NOMO-1 treated with DMSO at 0.1 percent for 48 hours (cell line): Measurements from ENCODE around the gene KARS1.
"Not testable (repeated sequence)": the region's sequence is repeated elsewhere in the genome, so short reads cannot be mapped to it uniquely, and the experiment has no call there.

Experiments
- DNase-seq: peaks from one replicate; lab custom pipeline; 2025; ENCODE audit not compliant: unreplicated experiment; lab: John Stamatoyannopoulos, UW

Gene KARS1

DNA sequence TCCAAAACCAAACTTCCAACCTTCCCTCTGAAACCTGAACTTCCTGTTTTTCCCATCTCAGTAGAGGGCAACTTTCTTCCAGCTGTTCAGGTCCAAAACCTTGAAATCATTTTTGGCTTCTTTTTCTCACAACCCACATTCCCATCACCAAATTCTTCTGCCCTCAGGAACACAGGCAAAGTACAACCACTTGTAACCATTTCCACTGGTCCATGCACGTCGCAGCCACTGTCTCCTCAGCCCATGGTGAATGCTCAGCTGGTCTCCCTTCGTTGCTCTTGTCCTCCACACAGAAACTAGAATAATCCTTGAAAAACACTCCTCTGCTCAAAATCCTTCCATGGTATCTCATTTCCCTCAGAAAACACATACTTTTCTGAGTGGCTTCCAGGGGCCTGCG is 20.7 kb downstream of the KARS1 start:
- DNase-seq: no peak

DNA sequence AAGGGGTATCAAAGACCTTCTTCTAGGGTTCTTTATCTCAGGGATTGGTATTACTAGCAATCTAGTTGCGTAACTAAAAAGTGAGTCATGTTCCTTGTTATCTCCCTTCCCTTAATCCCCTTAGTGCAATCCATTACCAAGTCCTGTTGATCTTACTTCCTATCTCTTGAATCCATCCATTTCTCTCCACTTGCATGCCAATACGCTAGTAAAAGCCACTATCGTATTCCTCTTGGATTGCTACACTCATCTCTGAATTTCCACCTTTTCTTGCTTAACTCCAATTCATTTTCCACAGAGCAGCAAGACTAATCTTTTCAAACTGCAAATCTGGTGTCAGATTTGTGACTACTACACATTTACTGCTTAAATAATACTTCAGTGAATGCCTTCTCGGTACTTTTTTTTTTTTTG is 22.5 kb downstream of the KARS1 start:
- peak; percentile 33 for DNase-seq

DNA sequence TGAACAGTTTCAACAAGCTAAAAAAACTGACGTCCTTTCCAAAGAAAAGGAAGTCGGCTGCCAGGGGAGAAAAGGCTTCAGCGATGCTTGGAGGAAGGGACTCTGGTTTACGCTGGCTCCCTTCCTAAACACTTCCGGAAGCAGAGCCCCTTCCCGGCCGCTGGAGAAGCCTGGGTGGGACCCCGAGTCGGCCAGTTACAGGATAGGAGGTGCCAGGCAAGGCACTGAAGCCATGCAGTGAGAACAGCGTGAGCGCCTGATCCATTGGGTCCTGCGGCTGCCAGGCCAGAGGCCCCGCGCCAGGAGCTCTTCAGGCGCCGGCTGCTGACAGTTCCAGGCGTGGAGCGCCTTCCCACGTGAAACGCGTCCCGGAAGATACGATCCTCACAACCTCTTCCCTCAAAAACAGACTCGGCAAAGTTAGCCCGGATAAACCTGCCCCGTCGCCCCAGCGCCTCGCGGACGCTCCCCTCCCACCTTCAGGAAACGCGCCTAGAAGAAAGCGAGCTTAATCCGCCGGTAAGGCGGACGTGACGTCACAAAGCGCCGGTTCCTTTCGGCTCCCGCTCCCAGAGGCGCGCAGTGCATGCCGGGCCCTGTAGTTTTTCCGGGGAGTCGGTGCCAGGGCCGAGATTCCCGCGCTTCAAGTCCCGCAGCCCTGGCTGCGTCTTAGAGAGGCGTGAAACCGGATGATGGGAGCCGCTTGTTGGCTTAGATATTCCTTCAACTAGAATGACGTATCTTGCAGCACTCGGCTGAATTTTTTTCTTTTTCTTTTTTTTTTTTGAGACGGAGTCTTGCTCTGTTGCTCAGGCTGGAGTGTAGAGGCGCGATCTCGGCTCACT is 24.5 kb downstream of the KARS1 start, which contains the start of gene ADAT1:
TSS of gene ADAT1 (minus strand) at position 521 of the 845 bp plus-strand sequence. CDS start 2,482 bp downstream, outside the sequence.
- DNase-seq: peak; percentile 98

DNA sequence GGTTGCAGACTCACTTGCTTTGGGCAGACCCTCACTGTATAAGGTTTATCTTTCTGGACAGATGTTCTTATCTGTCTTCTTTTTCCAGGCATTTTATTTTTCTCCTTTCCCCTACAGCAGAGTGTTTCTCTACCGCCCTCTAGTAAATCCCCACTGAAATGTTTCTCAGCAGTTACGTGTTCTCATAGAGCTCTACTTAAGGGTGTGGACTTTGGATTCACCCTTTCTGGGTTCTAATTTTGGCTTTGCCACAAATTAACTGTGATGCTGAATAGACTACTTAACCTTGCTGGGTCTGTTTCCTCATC is 26.3 kb downstream of the KARS1 start:
- peak; percentile 10 for DNase-seq

DNA sequence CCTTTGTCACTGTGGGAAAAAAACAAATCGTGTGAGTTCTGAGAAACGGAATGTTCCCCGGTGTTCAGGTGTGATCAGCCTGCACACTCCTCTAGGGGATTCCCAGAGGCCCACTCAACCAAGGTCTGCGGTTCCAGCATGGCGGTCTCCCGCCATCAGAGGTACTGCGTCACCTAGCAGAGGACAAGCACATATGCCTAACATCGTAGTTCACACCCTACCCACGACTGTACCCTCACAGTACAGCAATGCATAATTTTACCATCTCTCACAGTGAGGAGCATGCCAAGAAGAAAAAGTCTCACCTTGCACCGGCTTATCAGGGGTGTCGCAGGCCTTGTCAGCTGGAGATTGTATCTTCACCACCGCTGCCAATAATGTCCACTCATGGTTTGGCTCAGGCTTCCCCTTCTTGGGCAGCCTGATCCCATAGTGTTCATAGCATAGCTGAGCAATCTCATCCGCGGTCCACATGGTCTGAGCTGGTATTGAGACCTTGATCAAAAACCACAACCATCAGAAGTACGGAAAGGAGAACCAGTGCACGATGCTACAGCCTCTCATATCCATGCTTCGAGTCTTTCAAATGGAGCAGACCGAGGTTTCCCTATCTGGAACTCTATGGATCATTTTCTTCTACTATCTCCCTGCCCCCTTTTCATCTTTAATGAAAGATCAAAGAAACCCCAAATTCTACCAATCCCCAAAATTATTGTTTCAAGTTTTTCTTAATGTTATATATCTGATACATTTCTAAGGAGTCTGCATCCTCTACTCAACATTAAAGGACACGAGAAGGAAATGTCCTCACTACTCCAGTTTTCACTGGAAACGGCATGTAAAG is 26.9 kb downstream of the KARS1 start:
- DNase-seq: no peak

DNA sequence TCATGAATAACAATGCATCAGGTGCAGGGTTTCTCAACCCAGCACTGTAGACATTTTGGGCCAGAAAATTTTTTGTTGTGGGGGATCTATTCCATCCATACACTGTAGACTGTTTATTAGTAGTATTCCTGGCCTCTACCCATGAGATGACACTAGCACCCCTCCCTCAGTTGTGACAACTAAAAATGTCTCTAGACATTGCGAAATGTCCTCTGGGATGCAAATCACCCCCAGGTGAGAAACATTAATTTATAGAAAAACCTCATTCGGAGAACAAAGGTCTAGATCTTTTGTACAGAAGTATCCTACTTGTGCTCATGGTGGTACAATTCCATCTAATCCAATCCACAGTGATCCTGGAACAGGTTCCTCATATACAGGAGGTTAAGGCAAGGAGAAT is 28.7 kb downstream of the KARS1 start:
- no peak for DNase-seq

DNA sequence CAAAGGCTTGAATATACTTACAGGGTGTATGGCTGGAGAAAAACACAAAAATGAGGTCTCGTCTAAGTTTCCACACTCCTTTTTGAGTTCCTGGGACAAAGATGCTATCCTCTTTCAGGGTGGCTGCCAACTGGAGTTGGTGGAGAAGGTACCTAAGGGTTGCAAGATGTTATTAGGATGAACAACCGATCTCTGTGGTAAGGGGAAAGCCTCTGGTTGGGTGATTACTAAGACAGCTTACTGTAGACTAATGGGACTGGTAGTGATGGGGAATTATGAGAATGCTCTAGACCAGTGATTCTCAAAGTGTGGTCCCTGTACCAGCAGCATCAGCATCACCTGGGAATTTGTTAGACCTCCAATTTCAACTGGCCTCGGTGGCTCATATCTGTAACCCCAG is 30.3 kb downstream of the KARS1 start:
- DNase-seq: no peak

DNA sequence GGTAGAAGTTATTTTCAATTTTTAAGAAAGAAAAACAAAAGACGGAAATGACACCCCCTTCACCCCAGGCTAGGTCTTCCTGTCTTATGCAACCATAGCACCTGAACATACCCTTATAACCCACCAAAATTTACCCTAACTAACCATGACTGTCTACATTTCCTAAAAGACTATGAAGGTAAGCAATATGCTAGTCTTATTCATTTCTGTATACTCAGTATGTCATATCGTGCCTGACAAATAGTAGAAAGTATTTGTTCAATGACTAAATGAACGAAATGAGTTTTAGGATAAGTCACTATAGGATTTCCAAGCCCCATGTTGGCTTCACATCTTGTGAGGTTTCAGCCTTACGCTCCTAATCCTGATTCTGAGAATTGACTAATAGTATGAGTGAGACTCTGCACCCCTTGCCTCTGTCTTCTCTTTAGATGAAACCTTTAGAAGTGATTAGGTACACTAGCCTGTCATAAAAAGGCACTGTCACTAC is 30.9 kb downstream of the KARS1 start:
- no peak for DNase-seq

DNA sequence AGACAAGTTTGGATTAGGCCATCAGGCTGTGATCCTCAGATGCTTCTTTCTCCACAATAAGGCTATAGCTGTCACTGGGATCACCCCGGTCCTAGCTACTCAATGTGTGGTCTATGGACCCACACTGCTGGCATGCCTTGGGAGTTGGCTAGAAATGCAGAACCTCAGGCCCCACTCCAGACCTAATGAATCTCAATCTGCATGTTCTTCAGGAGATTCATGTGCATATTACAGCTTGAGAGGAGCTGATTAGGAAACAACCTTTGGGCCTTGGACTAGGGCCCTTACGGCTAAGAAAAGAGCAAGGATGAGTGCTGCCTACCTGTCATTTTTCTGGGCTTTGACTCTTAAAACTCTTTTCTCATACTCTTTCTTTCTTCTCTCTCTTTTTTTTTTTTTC is 31.8 kb downstream of the KARS1 start:
- DNase-seq: no peak

DNA sequence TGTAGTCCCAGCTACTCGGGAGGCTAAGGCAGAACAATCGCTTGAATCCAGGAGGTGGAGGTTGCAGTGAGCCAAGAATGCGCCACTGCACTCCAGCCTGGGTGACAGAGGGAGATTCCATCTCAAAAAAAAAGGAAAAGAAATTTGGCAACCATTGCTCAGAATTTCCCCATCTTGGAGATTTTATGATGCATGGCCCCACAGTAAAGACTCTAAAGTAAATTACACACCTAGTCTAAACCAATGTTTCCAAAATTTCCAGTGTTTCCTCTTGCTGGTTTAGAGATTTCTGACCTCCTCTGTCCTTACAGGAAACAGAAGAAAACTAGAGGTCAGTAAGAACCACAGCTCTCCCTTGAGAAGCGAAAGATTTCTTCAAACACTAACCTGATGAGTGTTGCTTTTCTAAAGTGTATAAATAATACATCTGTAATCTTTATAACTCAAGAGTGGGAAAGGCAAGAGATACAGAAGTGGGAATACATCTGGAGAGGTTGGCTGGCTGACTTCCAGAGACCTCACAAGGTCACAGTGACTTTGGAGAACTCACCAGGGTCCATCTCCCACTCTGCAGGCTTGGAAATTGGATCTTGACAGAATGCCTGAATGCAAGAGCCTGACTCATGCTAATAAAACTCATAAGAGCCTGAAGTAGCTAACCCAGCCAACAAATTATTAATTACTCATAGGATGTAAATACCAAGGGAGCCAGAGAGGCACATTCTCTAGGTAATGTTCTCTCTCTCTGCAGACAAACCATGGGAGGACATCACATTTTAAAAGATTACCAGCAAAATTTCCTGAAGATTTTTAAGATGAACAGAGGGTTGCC is 33.2 kb downstream of the KARS1 start:
- DNase-seq: no peak

DNA sequence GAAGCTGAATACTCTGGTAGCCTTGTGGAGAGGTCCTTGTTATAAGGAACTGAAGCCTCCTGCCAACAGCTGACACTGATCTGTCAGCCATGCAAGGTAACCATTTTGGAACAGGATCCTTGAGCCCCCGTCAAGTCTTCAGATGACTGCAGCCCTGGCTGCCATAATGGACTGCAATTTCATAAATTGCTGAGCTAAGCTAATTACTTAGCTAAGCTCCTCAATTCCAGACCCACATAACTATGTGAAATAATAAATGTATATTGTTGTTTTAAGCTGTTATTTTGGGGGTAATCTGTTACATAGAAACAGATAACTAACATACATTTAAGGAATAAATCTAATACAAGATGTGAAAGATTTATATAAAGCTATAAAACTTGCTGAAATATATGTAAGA is 41.0 kb downstream of the KARS1 start:
- no peak for DNase-seq

DNA sequence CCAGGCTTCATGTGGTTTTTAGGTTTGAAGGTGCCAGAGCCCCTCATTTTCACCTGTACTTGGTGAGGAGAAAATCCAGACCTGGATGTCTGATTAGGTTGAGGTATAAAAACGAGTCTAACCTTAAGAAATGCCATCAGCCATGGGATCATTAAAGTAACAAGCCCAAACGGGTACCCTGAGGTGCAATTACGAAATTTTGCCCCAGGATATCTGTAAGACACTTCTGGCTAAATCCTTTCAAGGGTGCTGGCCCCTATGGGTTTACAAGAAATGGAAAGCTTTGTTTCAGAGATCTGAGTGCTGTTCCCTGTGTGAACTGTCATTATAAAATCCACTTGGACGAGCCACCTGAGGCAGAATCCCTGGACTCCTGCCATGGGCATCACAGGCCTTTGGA is 44.2 kb downstream of the KARS1 start:
- DNase-seq: no peak

DNA sequence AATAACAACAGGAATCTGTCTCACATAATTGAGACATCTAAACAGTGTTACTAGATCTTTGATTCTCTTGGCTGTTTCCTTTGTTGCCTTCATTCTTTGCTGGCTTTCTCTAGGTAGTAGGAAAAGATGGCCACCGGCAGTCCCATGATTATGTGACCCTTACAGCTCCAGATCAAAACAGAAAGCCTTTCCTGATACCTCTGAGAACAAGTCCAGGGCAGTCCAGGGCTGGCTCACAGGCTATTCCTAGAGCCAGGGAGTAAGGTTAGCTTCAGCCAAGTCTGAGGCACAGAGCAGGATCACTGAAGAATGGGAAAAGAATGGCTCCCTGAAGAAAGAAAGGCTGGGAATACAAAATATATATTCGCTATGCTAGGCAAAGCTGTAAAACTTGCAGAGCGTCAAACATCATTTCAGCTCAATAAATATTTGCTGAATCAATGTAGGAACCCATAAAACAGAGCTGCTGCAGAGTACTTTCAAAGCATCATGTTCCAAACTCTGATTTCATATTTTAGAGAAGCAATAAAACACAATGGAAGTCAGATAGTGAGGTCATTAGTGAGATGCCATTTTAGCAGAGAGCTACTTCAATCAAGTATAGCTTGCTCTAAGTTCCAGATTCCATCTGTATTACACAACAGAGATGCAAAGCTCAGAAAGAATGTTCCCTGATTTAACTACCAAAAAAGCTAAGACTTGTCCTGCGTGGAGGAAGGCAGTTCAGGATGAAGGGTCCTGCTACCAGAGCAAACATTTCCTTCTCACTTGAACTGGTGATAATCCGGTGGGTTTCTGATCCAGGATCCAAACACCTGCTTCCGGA is 47.8 kb downstream of the KARS1 start:
- no peak for DNase-seq

DNA sequence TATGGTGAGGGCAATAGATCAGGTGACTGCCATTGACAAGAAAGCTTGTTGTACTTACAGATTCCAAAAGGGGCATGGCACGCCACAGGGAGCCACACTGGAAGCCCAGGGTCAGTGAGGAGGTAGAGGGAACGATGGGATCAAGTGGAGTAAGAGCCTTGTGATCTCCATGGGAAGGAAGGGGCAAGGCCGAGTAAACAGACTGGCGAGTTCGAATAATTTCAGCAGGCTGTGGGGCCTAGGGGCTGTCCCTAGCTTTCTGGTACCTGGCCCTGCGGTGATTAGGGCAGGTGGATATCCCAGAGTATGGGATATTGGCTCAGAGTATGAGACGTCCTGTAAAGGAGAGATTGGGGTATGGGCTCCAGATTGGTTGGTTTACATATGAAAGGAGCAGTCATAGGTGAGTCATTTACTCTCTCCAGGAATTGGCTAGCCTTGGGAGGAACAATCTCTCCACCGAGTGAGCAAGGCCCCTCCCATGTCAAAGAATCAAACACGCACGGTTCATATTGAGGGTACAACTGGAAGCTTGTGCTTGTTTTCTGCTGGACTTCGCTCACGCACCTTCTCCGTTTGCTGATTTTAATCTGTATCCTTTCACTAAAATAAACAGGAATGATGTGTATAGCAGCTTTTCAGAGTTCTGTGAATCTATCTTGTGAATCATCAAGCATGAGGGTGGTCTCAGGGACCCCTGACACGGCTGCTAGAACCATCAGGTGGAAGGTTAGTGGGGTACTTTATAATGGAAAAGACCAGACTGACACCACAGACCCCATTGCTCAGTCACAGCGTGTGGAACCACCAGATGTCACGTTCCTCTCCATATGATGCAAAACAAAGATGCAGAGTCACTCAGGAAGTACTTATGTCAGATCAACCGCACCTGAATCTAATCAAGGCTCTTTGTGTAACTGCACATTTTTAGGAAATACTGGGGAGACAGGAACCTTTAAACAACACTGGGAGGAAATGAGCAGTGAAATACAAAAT is 53.3 kb downstream of the KARS1 start:
- DNase-seq: peak; percentile 86

DNA sequence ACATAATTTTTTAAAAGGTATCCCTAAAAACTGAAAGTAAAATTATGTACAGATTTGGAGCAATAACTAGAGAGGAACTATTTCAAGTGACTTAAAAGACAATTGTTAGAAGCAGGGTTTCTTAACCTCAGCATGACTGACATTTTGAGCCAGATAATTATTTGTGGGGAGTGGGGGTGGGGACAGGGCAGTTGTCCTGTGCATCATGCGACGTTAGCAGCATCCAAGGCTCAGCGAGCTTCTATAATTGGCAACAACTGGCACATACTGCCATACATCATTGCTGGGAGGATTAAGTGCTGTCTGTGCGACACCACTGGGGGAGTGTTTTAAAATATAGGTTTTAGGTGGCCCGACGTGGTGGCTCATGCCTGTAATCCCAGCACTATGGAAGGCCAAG is 54.2 kb downstream of the KARS1 start:
- DNase-seq: peak; percentile 71

DNA sequence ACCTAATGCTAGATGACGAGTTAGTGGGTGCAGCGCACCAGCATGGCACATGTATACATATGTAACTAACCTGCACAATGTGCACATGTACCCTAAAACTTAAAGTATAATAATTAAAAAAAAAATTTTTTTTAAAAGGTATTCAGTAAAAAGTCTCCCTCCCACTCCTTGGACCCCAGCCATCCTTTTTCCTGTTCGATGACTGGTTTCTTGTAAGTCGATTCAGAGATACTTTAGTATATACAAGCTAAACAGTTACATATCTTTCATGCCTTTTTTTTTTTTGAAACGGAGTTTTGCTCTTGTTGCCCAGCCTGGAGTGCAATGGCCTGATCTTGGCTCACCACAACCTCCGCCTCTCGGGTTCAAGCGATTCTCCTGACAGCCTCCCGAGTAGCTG is 55.5 kb downstream of the KARS1 start:
- DNase-seq: not testable (repeated sequence)

DNA sequence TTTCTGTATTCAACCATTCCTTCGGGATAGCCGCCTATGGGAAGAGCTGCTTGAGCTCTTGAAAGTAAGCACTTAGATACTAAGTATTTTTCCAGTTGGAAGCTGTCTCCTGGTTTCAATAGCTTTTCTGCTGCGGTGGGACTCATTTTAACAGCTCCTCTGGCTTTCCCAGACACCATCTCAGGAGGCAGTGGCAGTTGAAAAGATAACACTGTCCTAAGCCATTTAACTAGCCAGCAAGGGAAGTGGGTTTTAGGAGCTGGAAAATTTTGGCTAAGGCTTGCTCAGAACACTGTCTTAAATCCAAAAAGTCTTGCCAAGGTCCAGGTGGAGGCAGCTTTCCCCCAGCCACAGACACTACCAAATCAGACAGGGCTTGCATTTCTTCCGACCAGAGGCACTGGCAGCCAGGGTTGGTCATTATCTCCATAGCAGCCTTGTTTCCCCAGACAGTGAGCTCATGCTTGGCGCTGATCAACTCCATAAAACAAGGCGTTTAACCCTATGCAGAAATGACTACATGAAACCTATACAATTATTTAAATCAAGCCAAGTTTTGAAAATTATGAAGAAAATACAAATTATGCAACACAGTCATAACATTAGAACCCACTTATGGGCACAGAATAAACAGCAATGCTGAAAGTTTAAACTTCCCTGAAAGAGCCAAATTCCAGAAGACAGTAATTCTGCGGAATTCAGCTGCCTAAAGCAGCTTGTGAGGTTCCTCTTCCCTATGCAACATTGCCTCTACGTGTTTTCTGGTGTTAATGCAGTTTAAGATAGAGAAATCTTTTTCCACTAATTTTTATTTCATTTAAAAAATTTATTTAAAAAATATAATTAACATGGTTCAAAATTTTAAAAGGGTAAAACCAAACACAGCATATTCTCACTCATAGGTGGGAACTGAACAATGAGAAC is 56.3 kb downstream of the KARS1 start:
- no peak for DNase-seq

DNA sequence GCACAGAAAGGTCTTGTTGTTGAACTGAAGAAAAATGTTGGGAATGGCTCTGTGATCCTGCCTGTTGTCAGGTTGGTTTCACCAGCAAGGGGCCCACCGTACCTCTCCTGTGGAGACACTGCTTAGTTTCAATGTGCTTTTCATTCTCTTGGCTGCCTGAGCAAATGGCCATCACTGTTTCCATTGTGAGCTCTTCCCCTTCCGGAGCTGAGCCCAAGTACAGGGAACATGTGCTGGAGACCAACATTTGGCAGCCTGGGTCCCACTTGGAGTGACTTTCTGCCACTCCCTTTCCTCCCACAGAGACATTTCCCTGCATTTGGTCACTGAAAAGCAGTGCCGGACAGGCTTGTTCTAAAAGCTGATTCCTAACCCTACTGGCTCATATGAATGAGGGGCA is 58.2 kb downstream of the KARS1 start:
- no peak for DNase-seq
